SU-DHL-6 (cell line): ENCODE data around the gene SERPINB8.
"Not testable (repeated sequence)": the region's sequence is repeated elsewhere in the genome, so short reads cannot be mapped to it uniquely, and the experiment has no call there.

Experiments
- H2AFZ ChIP-seq: fragments of 200-600 bp; sonication (generic); 2 replicates; pipeline ENCODE4 v1.6.1; 2014; ENCODE audit warnings: low read depth, mild to moderate bottlenecking, moderate library complexity, mixed read lengths, antibody characterized with exemption, low read length; ENCODE audit not compliant: severe bottlenecking
- H3F3A ChIP-seq: fragments of 200-600 bp; shearing (Covaris generic); 2 replicates; pipeline ENCODE4 v1.6.0; 2016; ENCODE audit warnings: antibody characterized with exemption, mild to moderate bottlenecking; ENCODE audit not compliant: insufficient read depth
- H3K27ac ChIP-seq: fragments of 200-600 bp; sonication (generic); 2 replicates; pipeline ENCODE4 v1.5.1; 2016; ENCODE audit warnings: low read depth, mild to moderate bottlenecking, low read length, moderate library complexity, mixed read lengths
- H3K27me3 ChIP-seq: fragments of 200-600 bp; sonication (generic), shearing (Covaris generic); 2 replicates; pipeline ENCODE4 v1.6.0; 2014; ENCODE audit warnings: mild to moderate bottlenecking, low read length
- H3K36me3 ChIP-seq: fragments of 200-600 bp; sonication (generic); 2 replicates; pipeline ENCODE4 v1.6.1; 2014; ENCODE audit warnings: mild to moderate bottlenecking, low read length, mixed read lengths
- H3K4me2 ChIP-seq: fragments of 300-600, 200-600 bp; shearing (Covaris generic), sonication (generic); 2 replicates; pipeline ENCODE4 v1.6.0; 2014; ENCODE audit warnings: low read length, low read depth, mild to moderate bottlenecking; ENCODE audit not compliant: poor library complexity, severe bottlenecking
- H3K4me3 ChIP-seq: fragments of 200-600 bp; sonication (generic); 2 replicates; pipeline ENCODE4 v1.5.1; 2014; ENCODE audit warnings: antibody characterized with exemption, low read length, mild to moderate bottlenecking, mixed read lengths; ENCODE audit not compliant: insufficient read depth, poor library complexity, severe bottlenecking
- H3K79me2 ChIP-seq: fragments of 200-600 bp; sonication (generic); 2 replicates; pipeline ENCODE4 v1.6.1; 2014; ENCODE audit warnings: mild to moderate bottlenecking, low read length, moderate library complexity; ENCODE audit not compliant: insufficient read depth
- H3K9ac ChIP-seq: fragments of 200-600 bp; sonication (generic); 2 replicates; pipeline ENCODE4 v1.7.0; 2014; ENCODE audit warnings: mild to moderate bottlenecking, low read length
- H3K9me2 ChIP-seq: fragments of 200-600 bp; sonication (generic); replicated peaks from 2 replicates; pipeline ENCODE4 v1.6.1; 2014; ENCODE audit warnings: low read length; ENCODE audit not compliant: insufficient read depth
- H3K9me3 ChIP-seq: fragments of 200-600 bp; sonication (generic); 2 replicates; pipeline ENCODE4 v1.6.1; 2014; ENCODE audit warnings: low read length, mixed read lengths; ENCODE audit not compliant: insufficient read depth
- H4K20me1 ChIP-seq: fragments of 200-600 bp; sonication (generic); 2 replicates; pipeline ENCODE4 v1.6.1; 2014; ENCODE audit warnings: low read depth, mild to moderate bottlenecking, antibody characterized with exemption, low read length, moderate library complexity, mixed read lengths
- EZH2phosphoT487 ChIP-seq: fragments of 200-600 bp; sonication (generic), shearing (Covaris generic); conservative IDR thresholded peaks from 2 replicates; pipeline ENCODE4 v1.6.1; 2018; ENCODE audit warnings: mild to moderate bottlenecking, antibody characterized with exemption, low read length, moderate library complexity, mixed read lengths
- TF ChIP-seq, protein P1 (sequence below): fragments of 200-600 bp; sonication (generic); IDR thresholded peaks from one replicate; pipeline ENCODE4 v1.5.1; 2017; ENCODE audit warnings: antibody characterized with exemption, mild to moderate bottlenecking, low read length, moderate library complexity; ENCODE audit not compliant: insufficient read depth, poor library complexity, severe bottlenecking

Gene SERPINB8

DNA sequence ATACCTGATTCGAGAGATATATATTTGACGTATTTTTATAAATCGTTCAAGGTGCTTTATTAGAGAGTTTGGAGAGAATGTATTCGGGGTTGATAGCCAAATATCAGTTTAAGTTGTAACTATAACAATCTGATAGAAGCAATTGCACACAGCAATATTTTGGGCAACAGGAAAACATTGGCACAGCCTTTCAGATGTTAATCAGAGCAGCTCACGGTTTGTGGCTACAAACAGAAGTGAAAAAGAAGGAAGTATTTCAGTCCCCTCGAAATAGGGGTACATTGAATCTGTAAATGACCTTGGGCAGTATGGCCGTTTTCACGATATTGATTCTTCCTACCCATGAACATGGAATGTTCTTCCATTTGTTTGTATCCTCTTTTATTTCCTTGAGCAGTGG, 41.5 kb upstream of the SERPINB8 start:
- H3K27ac ChIP-seq: no peak overlapping the region

DNA sequence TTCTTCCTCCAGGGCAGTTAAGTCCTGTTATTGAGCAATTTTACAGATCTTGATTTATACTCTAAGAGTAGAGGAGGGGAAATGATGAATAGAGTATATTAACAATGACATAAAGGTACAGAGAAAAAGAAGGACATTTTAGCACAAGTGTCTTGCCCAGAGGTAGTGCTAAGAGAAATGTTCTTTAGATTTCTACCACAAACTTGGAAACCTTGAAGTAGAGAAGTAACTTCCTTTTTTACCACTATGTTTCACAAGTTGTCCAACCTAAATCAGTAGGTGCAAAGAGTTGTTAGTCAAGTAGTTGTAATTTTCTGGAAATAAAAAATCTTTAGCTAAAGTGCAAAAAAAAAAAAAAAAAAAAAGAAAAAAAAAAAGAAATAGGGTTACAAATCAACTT, 40.5 kb upstream of the SERPINB8 start:
- not testable (repeated sequence) for H3K9me2 ChIP-seq

More for the DNA sequence above, 41.5 kb upstream of the SERPINB8 start:
- H3F3A ChIP-seq: no peaks in the 10 kb centered on the region
- H3K79me2 ChIP-seq: no peaks in the 10 kb centered on the region
- H3K4me2 ChIP-seq: no peak overlapping the region
- H3K36me3 ChIP-seq: no peaks in the 10 kb centered on the region
- H3K27me3 ChIP-seq: no peaks in the 10 kb centered on the region
- H3K9ac ChIP-seq: no peak overlapping the region
- H4K20me1 ChIP-seq: no peaks in the 10 kb centered on the region
- H3K9me2 ChIP-seq: no peaks in the 10 kb centered on the region
- H2AFZ ChIP-seq: no peak overlapping the region
- H3K9me3 ChIP-seq: no peaks in the 10 kb centered on the region
- H3K4me3 ChIP-seq: no peak overlapping the region
- TF ChIP-seq, protein P1, sequence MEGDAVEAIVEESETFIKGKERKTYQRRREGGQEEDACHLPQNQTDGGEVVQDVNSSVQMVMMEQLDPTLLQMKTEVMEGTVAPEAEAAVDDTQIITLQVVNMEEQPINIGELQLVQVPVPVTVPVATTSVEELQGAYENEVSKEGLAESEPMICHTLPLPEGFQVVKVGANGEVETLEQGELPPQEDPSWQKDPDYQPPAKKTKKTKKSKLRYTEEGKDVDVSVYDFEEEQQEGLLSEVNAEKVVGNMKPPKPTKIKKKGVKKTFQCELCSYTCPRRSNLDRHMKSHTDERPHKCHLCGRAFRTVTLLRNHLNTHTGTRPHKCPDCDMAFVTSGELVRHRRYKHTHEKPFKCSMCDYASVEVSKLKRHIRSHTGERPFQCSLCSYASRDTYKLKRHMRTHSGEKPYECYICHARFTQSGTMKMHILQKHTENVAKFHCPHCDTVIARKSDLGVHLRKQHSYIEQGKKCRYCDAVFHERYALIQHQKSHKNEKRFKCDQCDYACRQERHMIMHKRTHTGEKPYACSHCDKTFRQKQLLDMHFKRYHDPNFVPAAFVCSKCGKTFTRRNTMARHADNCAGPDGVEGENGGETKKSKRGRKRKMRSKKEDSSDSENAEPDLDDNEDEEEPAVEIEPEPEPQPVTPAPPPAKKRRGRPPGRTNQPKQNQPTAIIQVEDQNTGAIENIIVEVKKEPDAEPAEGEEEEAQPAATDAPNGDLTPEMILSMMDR: no peak
- no peak for TF ChIP-seq EZH2phosphoT487

DNA sequence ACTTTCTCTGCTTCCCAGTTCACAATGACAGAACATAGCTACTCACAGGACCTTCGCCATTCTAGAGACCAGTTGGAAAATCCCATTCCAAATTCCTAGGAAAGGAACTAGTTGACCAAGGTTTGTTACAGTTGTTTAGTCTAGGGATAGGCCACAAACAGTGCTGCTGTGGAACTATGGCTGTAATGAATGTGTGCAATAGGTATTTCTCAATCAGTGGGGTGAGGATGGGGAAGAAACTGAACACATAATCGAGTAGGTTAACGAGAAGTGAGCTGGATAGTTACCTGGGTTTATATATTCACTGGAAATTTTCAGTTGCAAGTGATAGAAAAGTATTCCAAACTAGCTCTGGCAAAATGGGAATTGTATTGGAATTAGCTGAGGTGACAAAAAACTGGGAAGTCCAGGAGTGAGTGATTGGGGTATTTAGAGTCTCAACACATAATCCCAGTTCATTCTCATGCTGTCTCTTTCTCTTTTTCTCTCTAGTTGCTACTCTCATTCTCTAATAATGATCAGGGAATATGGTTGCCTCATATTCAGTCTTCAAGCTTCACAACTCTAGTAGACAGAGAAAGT, 39.0 kb upstream of the SERPINB8 start:
- Histone ChIP-seq H3K9me2 (no peaks in the 10 kb centered on the region), H3K27ac (no peak overlapping the region), H3K9me3 (no peaks in the 10 kb centered on the region)

More for the DNA sequence above, 40.5 kb upstream of the SERPINB8 start:
- not testable (repeated sequence) for H3K36me3 ChIP-seq, H3K79me2 ChIP-seq, H4K20me1 ChIP-seq, H3K9me3 ChIP-seq, H3K4me3 ChIP-seq, H3K4me2 ChIP-seq, H3F3A ChIP-seq, H2AFZ ChIP-seq, H3K27me3 ChIP-seq, H3K9ac ChIP-seq, H3K27ac ChIP-seq

More for the DNA sequence above, 39.0 kb upstream of the SERPINB8 start:
- no peaks in the 10 kb centered on the region for H3K79me2 ChIP-seq
- H3K36me3 ChIP-seq: no peaks in the 10 kb centered on the region
- H3K9ac ChIP-seq: no peak overlapping the region
- no peak overlapping the region for H3K4me3 ChIP-seq
- no peak overlapping the region for H2AFZ ChIP-seq
- no peaks in the 10 kb centered on the region for H3F3A ChIP-seq
- no peak for TF ChIP-seq EZH2phosphoT487
- TF ChIP-seq, protein P1: no peak
- H4K20me1 ChIP-seq: no peaks in the 10 kb centered on the region
- H3K4me2 ChIP-seq: no peak overlapping the region
- no peaks in the 10 kb centered on the region for H3K27me3 ChIP-seq
